A673 (cell line): ENCODE measurements around the gene PLD1. TPM values are rescaled to one million over a fixed set of nuclear protein-coding genes. Genes with fewer than 3 reads are reported as not detected.

ENCODE experiments used
- BruUV-seq: library from RNA; stranded (reverse); fragments of 400-500 nt; replicated peaks from 2 replicates; lab custom pipeline; 2021; lab: Mats Ljungman, UMichigan
- CTCF ChIA-PET: fragments of 300-600 bp; sonication (Branson Sonifier 250); formaldehyde crosslinking; loops from one replicate; lab custom pipeline; 2022; ENCODE audit warnings: antibody characterized with exemption; lab: Charles Lee
- POLR2A ChIA-PET: fragments of 300-600 bp; sonication (Branson Sonifier 250); formaldehyde crosslinking; loops from one replicate; lab custom pipeline; 2022; ENCODE audit warnings: antibody characterized with exemption; ENCODE audit not compliant: low non-redundant PET; lab: Charles Lee
- DNase-seq: peaks from one replicate; pipeline ENCODE4 v3.0.0-alpha.2; 2015; ENCODE audit warnings: low spot score
- H3K27ac ChIP-seq: fragments of 200-600 bp; sonication (generic); 2 replicates; pipeline ENCODE4 v1.5.1; 2016; ENCODE audit warnings: mixed run types, low read depth, mild to moderate bottlenecking, mixed read lengths, antibody characterized with exemption, low read length; ENCODE audit not compliant: poor library complexity, severe bottlenecking
- H3K27me3 ChIP-seq: fragments of 200-600 bp; sonication (generic); replicated peaks from 2 replicates; pipeline ENCODE4 v1.6.1; 2017; ENCODE audit warnings: mixed run types, low read depth, mild to moderate bottlenecking, mixed read lengths, antibody characterized with exemption, low read length; ENCODE audit not compliant: insufficient read depth, poor library complexity
- H3K36me3 ChIP-seq: fragments of 200-600 bp; sonication (generic); 2 replicates; pipeline ENCODE4 v1.6.1; 2016; ENCODE audit warnings: mixed run types, mild to moderate bottlenecking, mixed read lengths, antibody characterized with exemption, low read length; ENCODE audit not compliant: insufficient read depth, poor library complexity, severe bottlenecking
- H3K4me1 ChIP-seq: fragments of 200-600 bp; sonication (generic); 2 replicates; pipeline ENCODE4 v1.6.1; 2017; ENCODE audit warnings: mixed run types, mild to moderate bottlenecking, mixed read lengths, antibody characterized with exemption, low read length; ENCODE audit not compliant: insufficient read depth, poor library complexity, severe bottlenecking
- H3K4me3 ChIP-seq: fragments of 200-600 bp; sonication (generic); 2 replicates; pipeline ENCODE4 v1.5.1; 2016; ENCODE audit warnings: low read depth, mixed run types, mild to moderate bottlenecking, mixed read lengths, low read length; ENCODE audit not compliant: poor library complexity, severe bottlenecking
- H3K9me3 ChIP-seq: fragments of 200-600 bp; sonication (generic); 2 replicates; pipeline ENCODE4 v1.6.1; 2016; ENCODE audit warnings: mixed run types, low read depth, mild to moderate bottlenecking, mixed read lengths, antibody characterized with exemption, low read length; ENCODE audit not compliant: poor library complexity, severe bottlenecking
- CTCF ChIP-seq: fragments of 300-800, 200-600 bp; sonication (generic); conservative IDR thresholded peaks from 2 replicates; pipeline ENCODE4 v1.5.1; 2017; ENCODE audit warnings: low read depth, mild to moderate bottlenecking, antibody characterized with exemption, low read length, moderate library complexity, mixed read lengths
- EZH2 ChIP-seq: fragments of 200-600 bp; sonication (generic); IDR thresholded peaks from 2 replicates; pipeline ENCODE4 v1.6.1; 2017; ENCODE audit warnings: borderline replicate concordance, low read depth, mild to moderate bottlenecking, mixed read lengths, antibody characterized with exemption, low read length; ENCODE audit not compliant: poor library complexity, severe bottlenecking
- intact Hi-C: fragments of 100-400 bp; cut with micrococcal nuclease; formaldehyde crosslinking; loops from one replicate; pipeline ENCODE4 v1.10.0; 2022; ENCODE audit not compliant: unreplicated experiment
- total RNA-seq: library from RNA; stranded (reverse); gene quantifications from 2 replicates; pipeline ENCODE4 v1.2.3, GENCODE V29; 2021

PLD1 gene
- total RNA-seq, 1 experiment from 2014 or later = 3.2 TPM

- TF ChIP-seq CTCF = no peak
- no peak for TF ChIP-seq EZH2
- Histone ChIP-seq H3K27ac (no peak overlapping the region), H3K4me3 (no peak overlapping the region), H3K27me3 (no peaks in the 10 kb centered on the region), H3K4me1 (no peaks in the 10 kb centered on the region), H3K36me3 (no peaks in the 10 kb centered on the region), H3K9me3 (no peaks in the 10 kb centered on the region)
- ChIA-PET CTCF (no interaction called here), POLR2A (no interaction called here)
- DNase-seq = no peak
- no TSS peak for BruUV-seq
- intact Hi-C loops = no loop called here
These were observed 77.5 kb downstream of the PLD1 start for GRCh38 chr3:171732756-171733155.

- POLR2A ChIA-PET = no interaction called here
These were observed 78.6 kb downstream of the PLD1 start for GRCh38 chr3:171731691-171732090.

GRCh38 chr3:171729452-171730334 lies 80.6 kb downstream of the PLD1 start:
- no peak overlapping the region for H3K27ac ChIP-seq
- no TSS peak for BruUV-seq
- ChIA-PET CTCF (no interaction called here), POLR2A (no interaction called here)
- DNase-seq = no peak
- H3K27me3 ChIP-seq = no peaks in the 10 kb centered on the region
- H3K4me1 ChIP-seq = no peaks in the 10 kb centered on the region
- H3K9me3 ChIP-seq = no peaks in the 10 kb centered on the region
- no peak overlapping the region for H3K4me3 ChIP-seq
- intact Hi-C loops = no loop called here
- no peaks in the 10 kb centered on the region for H3K36me3 ChIP-seq
- TF ChIP-seq CTCF (no peak), EZH2 (no peak)

More at GRCh38 chr3:171731691-171732090, 78.6 kb downstream of the PLD1 start:
- Histone ChIP-seq H3K4me1 (no peaks in the 10 kb centered on the region), H3K36me3 (no peaks in the 10 kb centered on the region), H3K9me3 (no peaks in the 10 kb centered on the region), H3K27me3 (no peaks in the 10 kb centered on the region), H3K27ac (no peak overlapping the region), H3K4me3 (no peak overlapping the region)
- no TSS peak for BruUV-seq
- TF ChIP-seq CTCF = no peak
- TF ChIP-seq EZH2 = no peak
- DNase-seq = no peak
- CTCF ChIA-PET = no interaction called here
- intact Hi-C loops = no loop called here
